GM12801 (cell line): Measurements from ENCODE around the gene TARP.
A peak's percentile ranks its signal among the peaks of the same experiment; 100 is the strongest.

Source experiments
- CTCF ChIP-seq: IDR thresholded peaks from one replicate; pipeline ENCODE4 v1.5.1; 2011; ENCODE audit warnings: control low read depth; ENCODE audit not compliant: insufficient read length; ENCODE audit errors: extremely low read depth

Gene TARP

GRCh38 chr7:38223306-38223705 is 50.1 kb downstream of the TARP start:
- TF ChIP-seq CTCF: no peak

- TF ChIP-seq CTCF: no peak
Measured at GRCh38 chr7:38222481-38223096, 50.8 kb downstream of the TARP start.

GRCh38 chr7:38220452-38220851 is 53.0 kb downstream of the TARP start:
- no peak for TF ChIP-seq CTCF

- TF ChIP-seq CTCF: no peak
Measured at GRCh38 chr7:38217672-38218071, 55.8 kb downstream of the TARP start.

- peak; percentile 64 for TF ChIP-seq CTCF
Measured at GRCh38 chr7:38215735-38216670, 57.4 kb downstream of the TARP start.

GRCh38 chr7:38215115-38215514 is 58.3 kb downstream of the TARP start:
- TF ChIP-seq CTCF: no peak

GRCh38 chr7:38211940-38212339 is 61.5 kb downstream of the TARP start:
- no peak for TF ChIP-seq CTCF
